OCI-LY7 (cell line): ENCODE data around the gene ATF1.

Experiments
- EZH2phosphoT487 ChIP-seq: fragments of 200-600 bp; sonication (generic); IDR thresholded peaks from 2 replicates; pipeline ENCODE4 v1.6.1; 2018; ENCODE audit warnings: low read depth, borderline replicate concordance, mild to moderate bottlenecking, mixed run types, antibody characterized with exemption, low read length, moderate library complexity, mixed read lengths
- TF ChIP-seq, protein P1 (sequence below): fragments of 200-600 bp; sonication (generic); conservative IDR thresholded peaks from 2 replicates; pipeline ENCODE4 v1.5.1; 2014; ENCODE audit warnings: mild to moderate bottlenecking, antibody characterized with exemption, low read length, moderate library complexity, mixed read lengths

DNA sequence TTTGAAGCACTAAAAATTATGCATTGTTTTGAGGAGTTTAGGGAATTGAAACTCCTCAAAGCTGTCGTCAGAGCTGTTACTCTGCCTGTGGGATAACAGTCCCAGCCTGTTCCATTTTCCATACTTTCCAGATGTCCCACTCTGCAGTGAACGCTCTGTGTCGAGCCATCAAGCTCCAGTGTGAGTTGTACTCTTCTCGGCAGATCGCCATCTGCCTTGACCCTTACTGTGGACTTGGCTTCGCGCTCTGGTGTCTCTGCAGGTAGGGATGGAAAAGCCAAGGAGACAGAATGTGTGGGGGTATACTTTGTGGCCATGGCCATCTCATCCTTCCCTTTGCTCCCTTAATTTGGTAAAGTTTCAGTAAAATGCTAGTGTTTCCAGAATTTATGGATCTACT lies 35.5 kb upstream of the ATF1 start:
- TF ChIP-seq, protein P1, sequence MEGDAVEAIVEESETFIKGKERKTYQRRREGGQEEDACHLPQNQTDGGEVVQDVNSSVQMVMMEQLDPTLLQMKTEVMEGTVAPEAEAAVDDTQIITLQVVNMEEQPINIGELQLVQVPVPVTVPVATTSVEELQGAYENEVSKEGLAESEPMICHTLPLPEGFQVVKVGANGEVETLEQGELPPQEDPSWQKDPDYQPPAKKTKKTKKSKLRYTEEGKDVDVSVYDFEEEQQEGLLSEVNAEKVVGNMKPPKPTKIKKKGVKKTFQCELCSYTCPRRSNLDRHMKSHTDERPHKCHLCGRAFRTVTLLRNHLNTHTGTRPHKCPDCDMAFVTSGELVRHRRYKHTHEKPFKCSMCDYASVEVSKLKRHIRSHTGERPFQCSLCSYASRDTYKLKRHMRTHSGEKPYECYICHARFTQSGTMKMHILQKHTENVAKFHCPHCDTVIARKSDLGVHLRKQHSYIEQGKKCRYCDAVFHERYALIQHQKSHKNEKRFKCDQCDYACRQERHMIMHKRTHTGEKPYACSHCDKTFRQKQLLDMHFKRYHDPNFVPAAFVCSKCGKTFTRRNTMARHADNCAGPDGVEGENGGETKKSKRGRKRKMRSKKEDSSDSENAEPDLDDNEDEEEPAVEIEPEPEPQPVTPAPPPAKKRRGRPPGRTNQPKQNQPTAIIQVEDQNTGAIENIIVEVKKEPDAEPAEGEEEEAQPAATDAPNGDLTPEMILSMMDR, result no peak
- no peak for TF ChIP-seq EZH2phosphoT487
